Mesendoderm (in vitro differentiated cells): ENCODE results near the gene HMGXB4.

ENCODE experiments used
- DNase-seq: peaks from one replicate; pipeline ENCODE4 v3.0.0; 2013
- H2AK5ac ChIP-seq: 2 replicates; pipeline ENCODE4 v1.6.1; 2013; ENCODE audit warnings: low read length, inconsistent platforms
- H2BK120ac ChIP-seq: 2 replicates; pipeline ENCODE4 v1.6.1; 2013; ENCODE audit warnings: low read depth, mild to moderate bottlenecking, low read length, moderate library complexity, mixed read lengths
- H2BK15ac ChIP-seq: replicated peaks from 2 replicates; pipeline ENCODE4 v1.6.1; 2013; ENCODE audit warnings: low read depth, mild to moderate bottlenecking, moderate library complexity
- H2BK5ac ChIP-seq: 2 replicates; pipeline ENCODE4 v1.6.1; 2013; ENCODE audit warnings: low read length, inconsistent platforms
- H3K18ac ChIP-seq: 2 replicates; pipeline ENCODE4 v1.6.1; 2013; ENCODE audit warnings: mild to moderate bottlenecking, low read length, mixed read lengths
- H3K23ac ChIP-seq: one replicate; pipeline ENCODE4 v1.6.1; 2013; ENCODE audit warnings: low read length
- H3K27ac ChIP-seq: 2 replicates; pipeline ENCODE4 v1.5.1; 2013; ENCODE audit warnings: low read depth, mild to moderate bottlenecking, inconsistent platforms, low read length, moderate library complexity
- H3K27me3 ChIP-seq: 2 replicates; pipeline ENCODE4 v1.6.1; 2013; ENCODE audit warnings: low read length, control low read depth, mild to moderate bottlenecking, inconsistent platforms; ENCODE audit not compliant: insufficient read depth, poor library complexity
- H3K36me3 ChIP-seq: 2 replicates; pipeline ENCODE4 v1.6.1; 2013; ENCODE audit warnings: low read length, inconsistent platforms; ENCODE audit not compliant: control insufficient read depth, insufficient read depth
- H3K4ac ChIP-seq: one replicate; pipeline ENCODE4 v1.6.1; 2013; ENCODE audit warnings: low read depth, mild to moderate bottlenecking, low read length, moderate library complexity
- H3K4me1 ChIP-seq: 2 replicates; pipeline ENCODE4 v1.6.1; 2013; ENCODE audit warnings: low read depth, low read length, inconsistent platforms; ENCODE audit not compliant: control insufficient read depth
- H3K4me2 ChIP-seq: 2 replicates; pipeline ENCODE4 v1.6.1; 2013; ENCODE audit warnings: low read length
- H3K4me3 ChIP-seq: 2 replicates; pipeline ENCODE4 v1.5.1; 2013; ENCODE audit warnings: mild to moderate bottlenecking, low read length
- H3K56ac ChIP-seq: one replicate; pipeline ENCODE4 v1.6.1; 2013; ENCODE audit warnings: low read length
- H3K79me1 ChIP-seq: 2 replicates; pipeline ENCODE4 v1.6.1; 2013; ENCODE audit warnings: low read length, inconsistent platforms
- H3K79me2 ChIP-seq: 2 replicates; pipeline ENCODE4 v1.6.1; 2013; ENCODE audit warnings: mild to moderate bottlenecking, low read length; ENCODE audit not compliant: control insufficient read depth, insufficient read depth
- H3K9ac ChIP-seq: 2 replicates; pipeline ENCODE4 v1.6.1; 2013; ENCODE audit warnings: low read length, inconsistent platforms
- H4K5ac ChIP-seq: one replicate; pipeline ENCODE4 v1.6.1; 2013; ENCODE audit warnings: low read length
- H4K8ac ChIP-seq: one replicate; pipeline ENCODE4 v1.6.1; 2013; ENCODE audit warnings: low read depth, mild to moderate bottlenecking, control low read depth, low read length, moderate library complexity
- WGBS: extraction: QIAGEN DNeasy Blood & Tissue Kit; methylation state at CpG from one replicate; pipeline ENCODE4 v1.1.7; 2013; ENCODE audit warnings: low lambda C conversion rate, missing lambda C conversion rate; ENCODE audit not compliant: insufficient coverage; ENCODE audit errors: extremely low coverage; 5-methylcytosine and 5-hydroxymethylcytosine counted together

Gene HMGXB4

GRCh38 chr22:35258191-35258988 lies 1.1 kb downstream of the HMGXB4 start:
- Histone ChIP-seq H3K27me3 (no peaks in the 10 kb centered on the region), H2BK5ac (no peak overlapping the region)
- DNase-seq: peak; percentile 84

GRCh38 chr22:35264986-35265385 lies 7.7 kb downstream of the HMGXB4 start:
- WGBS: no CpG with 5 or more reads among the region's 7 CpGs
- Histone ChIP-seq H3K4me1 (no peaks in the 10 kb centered on the region), H3K4ac (no peak overlapping the region), H3K18ac (no peak overlapping the region), H2BK5ac (no peak overlapping the region), H3K56ac (no peak overlapping the region), H3K9ac (no peak overlapping the region), H3K4me3 (no peak overlapping the region), H4K8ac (no peak overlapping the region), H3K36me3 (peaks cover 21% of the 10 kb centered on the region), H3K79me1 (peaks cover 7% of the 10 kb centered on the region), H3K23ac (no peak overlapping the region), H3K27ac (no peak overlapping the region), H2AK5ac (no peak overlapping the region), H3K27me3 (no peaks in the 10 kb centered on the region), H2BK15ac (no peak overlapping the region), H3K79me2 (peaks cover 3% of the 10 kb centered on the region), H4K5ac (no peak overlapping the region), H3K4me2 (no peak overlapping the region), H2BK120ac (no peak overlapping the region)
- no peak for DNase-seq

More at GRCh38 chr22:35258191-35258988, 1.1 kb downstream of the HMGXB4 start:
- H3K27ac ChIP-seq: peak overlapping the region; percentile 86
- peak overlapping the region; percentile 89 for H3K56ac ChIP-seq
- H2BK15ac ChIP-seq: no peak overlapping the region
- H3K18ac ChIP-seq: peak overlapping the region; percentile 100
- H3K79me2 ChIP-seq: peaks cover 19% of the 10 kb centered on the region
- H4K8ac ChIP-seq: no peak overlapping the region
- H3K23ac ChIP-seq: peak overlapping the region; percentile 0
- peaks cover 6% of the 10 kb centered on the region for H3K79me1 ChIP-seq
- H2AK5ac ChIP-seq: no peak overlapping the region
- peak overlapping the region; percentile 83 for H3K9ac ChIP-seq
- H3K36me3 ChIP-seq: peaks cover 2% of the 10 kb centered on the region
- no peak overlapping the region for H2BK120ac ChIP-seq
- no CpG with 5 or more reads among the region's 23 CpGs for WGBS
- peak overlapping the region; percentile 63 for H3K4me3 ChIP-seq
- H3K4me2 ChIP-seq: peak overlapping the region; percentile 47
- H3K4ac ChIP-seq: peak overlapping the region; percentile 99
- H3K4me1 ChIP-seq: peaks cover 2% of the 10 kb centered on the region
- H4K5ac ChIP-seq: no peak overlapping the region

GRCh38 chr22:35266277-35266676 lies 9.0 kb downstream of the HMGXB4 start:
- peaks cover 21% of the 10 kb centered on the region for H3K36me3 ChIP-seq

GRCh38 chr22:35269630-35270029 lies 12.3 kb downstream of the HMGXB4 start:
- Histone ChIP-seq H2AK5ac (no peak overlapping the region), H2BK15ac (no peak overlapping the region), H3K9ac (no peak overlapping the region), H2BK5ac (no peak overlapping the region), H3K4me3 (no peak overlapping the region), H2BK120ac (no peak overlapping the region), H4K5ac (no peak overlapping the region), H3K27ac (no peak overlapping the region), H3K79me2 (peaks cover 3% of the 10 kb centered on the region), H3K27me3 (no peaks in the 10 kb centered on the region), H3K4ac (no peak overlapping the region), H4K8ac (no peak overlapping the region), H3K4me1 (no peaks in the 10 kb centered on the region), H3K36me3 (peaks cover 21% of the 10 kb centered on the region), H3K4me2 (no peak overlapping the region), H3K18ac (no peak overlapping the region), H3K56ac (no peak overlapping the region), H3K23ac (no peak overlapping the region), H3K79me1 (peaks cover 14% of the 10 kb centered on the region)
- no peak for DNase-seq
- WGBS: 100% methylated on average over 1 of the region's 3 CpGs

More at GRCh38 chr22:35266277-35266676, 9.0 kb downstream of the HMGXB4 start:
- Histone ChIP-seq H3K23ac (no peak overlapping the region), H4K8ac (no peak overlapping the region), H2BK5ac (no peak overlapping the region), H3K4me1 (no peaks in the 10 kb centered on the region), H3K4me3 (no peak overlapping the region), H3K4ac (no peak overlapping the region), H2AK5ac (no peak overlapping the region), H4K5ac (no peak overlapping the region), H3K79me2 (peaks cover 3% of the 10 kb centered on the region), H3K79me1 (peaks cover 7% of the 10 kb centered on the region), H3K9ac (no peak overlapping the region), H3K27me3 (no peaks in the 10 kb centered on the region), H3K27ac (no peak overlapping the region), H3K56ac (no peak overlapping the region), H3K18ac (no peak overlapping the region), H2BK120ac (no peak overlapping the region), H2BK15ac (no peak overlapping the region), H3K4me2 (no peak overlapping the region)
- DNase-seq: no peak
- WGBS: no CpG with 5 or more reads among the region's 3 CpGs

GRCh38 chr22:35274154-35274871 lies 17.0 kb downstream of the HMGXB4 start:
- H3K79me2 ChIP-seq: no peaks in the 10 kb centered on the region
- no peak overlapping the region for H4K8ac ChIP-seq
- peaks cover 11% of the 10 kb centered on the region for H3K79me1 ChIP-seq
- H3K23ac ChIP-seq: no peak overlapping the region
- H3K9ac ChIP-seq: no peak overlapping the region
- peaks cover 5% of the 10 kb centered on the region for H3K36me3 ChIP-seq
- H3K4me2 ChIP-seq: no peak overlapping the region
- no peak overlapping the region for H2AK5ac ChIP-seq
- no peak overlapping the region for H2BK5ac ChIP-seq
- no CpG with 5 or more reads among the region's 8 CpGs for WGBS
- H4K5ac ChIP-seq: no peak overlapping the region
- H3K56ac ChIP-seq: no peak overlapping the region
- DNase-seq: no peak
- no peak overlapping the region for H3K27ac ChIP-seq
- no peak overlapping the region for H3K4me3 ChIP-seq
- no peak overlapping the region for H2BK15ac ChIP-seq
- H3K4me1 ChIP-seq: no peaks in the 10 kb centered on the region
- H3K18ac ChIP-seq: no peak overlapping the region
- H3K4ac ChIP-seq: no peak overlapping the region
- H3K27me3 ChIP-seq: no peaks in the 10 kb centered on the region
- H2BK120ac ChIP-seq: no peak overlapping the region
